IMR-90 (cell line): ENCODE measurements around the gene SPRR3. TPM values are rescaled to one million over a fixed set of nuclear protein-coding genes. Genes with fewer than 3 reads are reported as not detected.

Experiments
- ATAC-seq: fragments of 200-7000 bp; cut with Tn5 transposase; 2 replicates; pipeline ENCODE4 v1.9.1; 2020; ENCODE audit warnings: low read depth, mild to moderate bottlenecking, moderate library complexity
- BruUV-seq: library from RNA; stranded (reverse); fragments of 400-500 nt; replicated peaks from 2 replicates; lab custom pipeline; 2021; lab: Mats Ljungman, UMichigan
- CTCF ChIA-PET: fragments of 300-600 bp; formaldehyde crosslinking; extraction: SDS; loops from one replicate; lab custom pipeline; 2021; ENCODE audit warnings: antibody characterized with exemption; lab: Yijun Ruan, JAX
- POLR2A ChIA-PET: fragments of 300-600 bp; sonication (Branson Sonifier 250); formaldehyde crosslinking; loops from one replicate; lab custom pipeline; 2022; ENCODE audit warnings: antibody characterized with exemption; ENCODE audit not compliant: unreplicated experiment; lab: Charles Lee
- DNase-seq: peaks from one replicate; pipeline ENCODE4 v3.0.0; 2013
- H2AFZ ChIP-seq: replicated peaks from 2 replicates; pipeline ENCODE3; 2013; ENCODE audit warnings: low read length, mild to moderate bottlenecking; ENCODE audit not compliant: poor library complexity
- H2AK5ac ChIP-seq: 2 replicates; pipeline ENCODE4 v1.6.1; 2013; ENCODE audit warnings: low read depth, low read length, inconsistent platforms
- H2AK9ac ChIP-seq: replicated peaks from 2 replicates; pipeline ENCODE3; 2013; ENCODE audit warnings: mild to moderate bottlenecking, low read depth, low read length, moderate library complexity; ENCODE audit not compliant: poor library complexity
- H2BK120ac ChIP-seq: 2 replicates; pipeline ENCODE4 v1.6.1; 2013; ENCODE audit warnings: low read depth, low read length, inconsistent platforms
- H2BK15ac ChIP-seq: 3 replicates; pipeline ENCODE4 v1.6.1; 2013; ENCODE audit warnings: low read depth, low read length, inconsistent platforms
- H2BK20ac ChIP-seq: 2 replicates; pipeline ENCODE4 v1.6.1; 2013; ENCODE audit warnings: low read depth, mild to moderate bottlenecking, inconsistent platforms, low read length, moderate library complexity
- H2BK5ac ChIP-seq: 2 replicates; pipeline ENCODE4 v1.6.1; 2013; ENCODE audit warnings: mild to moderate bottlenecking, low read depth, low read length, inconsistent platforms; ENCODE audit not compliant: poor library complexity, severe bottlenecking
- H3K14ac ChIP-seq: replicated peaks from 2 replicates; pipeline ENCODE4 v1.6.1; 2013; ENCODE audit warnings: low read depth, low read length, inconsistent platforms
- H3K18ac ChIP-seq: 2 replicates; pipeline ENCODE4 v1.6.1; 2013; ENCODE audit warnings: low read depth, low read length, control low read depth
- H3K23ac ChIP-seq: 2 replicates; pipeline ENCODE4 v1.6.1; 2013; ENCODE audit warnings: low read depth, low read length, inconsistent platforms
- H3K27ac ChIP-seq: 2 replicates; pipeline ENCODE4 v1.5.1; 2013; ENCODE audit warnings: mild to moderate bottlenecking, control low read depth, low read length; ENCODE audit not compliant: insufficient read depth
- H3K27me3 ChIP-seq: 2 replicates; pipeline ENCODE4 v1.6.1; 2013; ENCODE audit warnings: low read length; ENCODE audit not compliant: control insufficient read depth, insufficient read depth
- H3K36me3 ChIP-seq: 2 replicates; pipeline ENCODE4 v1.6.1; 2013; ENCODE audit warnings: low read length, mixed read lengths; ENCODE audit not compliant: control insufficient read depth, insufficient read depth
- H3K4ac ChIP-seq: 2 replicates; pipeline ENCODE4 v1.6.1; 2013; ENCODE audit warnings: low read depth, low read length, inconsistent platforms
- H3K4me1 ChIP-seq: 2 replicates; pipeline ENCODE4 v1.6.1; 2013; ENCODE audit warnings: low read length, mixed read lengths; ENCODE audit not compliant: control insufficient read depth, insufficient read depth
- H3K4me2 ChIP-seq: 2 replicates; pipeline ENCODE4 v1.6.1; 2013; ENCODE audit warnings: low read depth, mild to moderate bottlenecking, control low read depth, low read length, moderate library complexity
- H3K4me3 ChIP-seq: 2 replicates; pipeline ENCODE4 v1.5.1; 2013; ENCODE audit warnings: low read depth, mild to moderate bottlenecking, control low read depth, low read length, moderate library complexity; ENCODE audit not compliant: insufficient read depth
- H3K56ac ChIP-seq: 2 replicates; pipeline ENCODE4 v1.6.1; 2013; ENCODE audit warnings: low read length, inconsistent platforms; ENCODE audit not compliant: insufficient read depth; ENCODE audit errors: extremely low read depth
- H3K79me1 ChIP-seq, 2 experiments: 2 replicates each; pipeline ENCODE4 v1.6.1; 2013; ENCODE audit warnings: low read length in 2 of 2, inconsistent platforms in 1 of 2, low read depth in 1 of 2
- H3K9ac ChIP-seq: 2 replicates; pipeline ENCODE4 v1.6.1; 2013; ENCODE audit warnings: low read depth, low read length, control low read depth
- H3K9me1 ChIP-seq: 2 replicates; pipeline ENCODE4 v1.6.1; 2013; ENCODE audit warnings: low read length, inconsistent platforms; ENCODE audit not compliant: insufficient read depth
- H3K9me3 ChIP-seq: 2 replicates; pipeline ENCODE4 v1.6.1; 2013; ENCODE audit warnings: low read length; ENCODE audit not compliant: control insufficient read depth, insufficient read depth
- H4K20me1 ChIP-seq: 2 replicates; pipeline ENCODE4 v1.6.1; 2013; ENCODE audit warnings: low read length, inconsistent platforms; ENCODE audit not compliant: insufficient read depth
- H4K5ac ChIP-seq: 2 replicates; pipeline ENCODE4 v1.6.1; 2013; ENCODE audit warnings: mild to moderate bottlenecking, low read depth, low read length, control low read depth
- H4K8ac ChIP-seq, 2 experiments: 2 replicates each; pipeline ENCODE4 v1.6.1; 2013; ENCODE audit warnings: low read depth in 2 of 2, low read length in 2 of 2, control low read depth in 1 of 2, inconsistent platforms in 1 of 2
- H4K91ac ChIP-seq: 2 replicates; pipeline ENCODE4 v1.6.1; 2013; ENCODE audit warnings: low read depth, low read length, inconsistent platforms; ENCODE audit not compliant: insufficient read depth
- BHLHE40 ChIP-seq: fragments of 150-350 bp; IDR thresholded peaks from 2 replicates; pipeline ENCODE4 v1.6.1; 2016; ENCODE audit warnings: mild to moderate bottlenecking, low read depth, low read length
- CEBPB ChIP-seq: IDR thresholded peaks from 2 replicates; pipeline ENCODE4 v1.6.1; 2012; ENCODE audit warnings: low read depth, low read length, improper control_type of control experiment
- CHD1 ChIP-seq: IDR thresholded peaks from 2 replicates; pipeline ENCODE4 v1.6.1; 2012; ENCODE audit warnings: low read depth, low read length, improper control_type of control experiment
- CTCF ChIP-seq: conservative IDR thresholded peaks from 2 replicates; pipeline ENCODE4 v1.5.1; 2012; ENCODE audit warnings: mild to moderate bottlenecking, low read depth, low read length, improper control_type of control experiment
- ELK1 ChIP-seq: fragments of 150-350 bp; IDR thresholded peaks from 2 replicates; pipeline ENCODE4 v1.6.1; 2016; ENCODE audit warnings: low read depth, mild to moderate bottlenecking, low read length, moderate library complexity, borderline replicate concordance
- FOS ChIP-seq: fragments of 150-350 bp; IDR thresholded peaks from 2 replicates; pipeline ENCODE4 v1.6.1; 2016; ENCODE audit warnings: low read depth, low read length
- MAFK ChIP-seq: IDR thresholded peaks from 2 replicates; pipeline ENCODE4 v1.6.1; 2012; ENCODE audit warnings: low read depth, low read length, improper control_type of control experiment
- MAZ ChIP-seq: IDR thresholded peaks from 2 replicates; pipeline ENCODE4 v1.6.1; 2012; ENCODE audit warnings: low read depth, mild to moderate bottlenecking, low read length, improper control_type of control experiment, moderate library complexity, borderline replicate concordance
- MXI1 ChIP-seq: IDR thresholded peaks from 2 replicates; pipeline ENCODE4 v1.6.1; 2012; ENCODE audit warnings: low read depth, mild to moderate bottlenecking, low read length, moderate library complexity, borderline replicate concordance
- NFE2L2 ChIP-seq: fragments of 150-350 bp; IDR thresholded peaks from 2 replicates; pipeline ENCODE4 v1.6.1; 2016; ENCODE audit warnings: low read depth, mild to moderate bottlenecking, low read length
- POLR2A ChIP-seq: IDR thresholded peaks from 2 replicates; pipeline ENCODE4 v1.6.1; 2012; ENCODE audit warnings: mild to moderate bottlenecking, low read depth, low read length
- RAD21 ChIP-seq: IDR thresholded peaks from 2 replicates; pipeline ENCODE4 v1.6.1; 2012; ENCODE audit warnings: low read length, improper control_type of control experiment
- RCOR1 ChIP-seq: IDR thresholded peaks from 2 replicates; pipeline ENCODE4 v1.6.1; 2012; ENCODE audit warnings: mild to moderate bottlenecking, low read length, improper control_type of control experiment; ENCODE audit not compliant: insufficient replicate concordance
- RFX5 ChIP-seq: IDR thresholded peaks from 2 replicates; pipeline ENCODE4 v1.8.0; 2012; ENCODE audit warnings: low read depth, mild to moderate bottlenecking, low read length, moderate library complexity
- SMC3 ChIP-seq: fragments of 150-350 bp; IDR thresholded peaks from 2 replicates; pipeline ENCODE4 v1.6.1; 2016; ENCODE audit warnings: low read depth, mild to moderate bottlenecking, antibody characterized with exemption, low read length, moderate library complexity
- USF2 ChIP-seq: fragments of 150-350 bp; IDR thresholded peaks from 2 replicates; pipeline ENCODE4 v1.6.1; 2017; ENCODE audit warnings: mild to moderate bottlenecking, antibody characterized with exemption, low read length, low read depth
- dilution Hi-C: fragments of 300-500 bp; cut with HindIII; formaldehyde crosslinking; loops from one replicate; pipeline ENCODE4 v1.14.3; 2018; ENCODE audit warnings: low sequenced_read_pairs; ENCODE audit not compliant: unreplicated experiment
- in situ Hi-C: fragments of 300-500 bp; cut with MboI; formaldehyde crosslinking; loops from 3 replicates; pipeline ENCODE4 v1.14.3; 2019; ENCODE audit warnings: low sequenced_read_pairs, inconsistent platforms, mixed read lengths
- intact Hi-C: fragments of 100-400 bp; cut with micrococcal nuclease; formaldehyde crosslinking; loops from 2 replicates; pipeline ENCODE4 v1.10.0; 2022
- polyA plus RNA-seq, 3 experiments: library from polyadenylated mRNA; depleted of rRNA; stranded (reverse); fragments of >200 nt; gene quantifications; 2 replicates each; pipeline ENCODE4 v1.2.3, GENCODE V29; 2012; ENCODE audit warnings: low replicate concordance in 1 of 3
- total RNA-seq: library from RNA; depleted of rRNA; stranded (reverse); fragments of >200 nt; gene quantifications from 2 replicates; pipeline ENCODE4 v1.2.3, GENCODE V29; 2012

Gene SPRR3
- total and polyA plus RNA-seq, 2 of the 4 experiments (the other 2 are of a cell fraction) = not detected

- H2BK15ac ChIP-seq = no peak within 1 kb of the TSS
- H3K4me2 ChIP-seq = no peak within 1 kb of the TSS
- H4K91ac ChIP-seq = no peak within 1 kb of the TSS
- H2AK9ac ChIP-seq = no peak within 1 kb of the TSS
- no peak within 1 kb of the TSS for H3K4me3 ChIP-seq
- H3K18ac ChIP-seq = no peak within 1 kb of the TSS
- no peak within 1 kb of the TSS for H2BK20ac ChIP-seq
- H2AK5ac ChIP-seq = no peak within 1 kb of the TSS
- no peaks in the 10 kb centered on the region for H4K20me1 ChIP-seq
- no peaks in the 10 kb centered on the region for H3K4me1 ChIP-seq
- no peaks in the 10 kb centered on the region for H3K36me3 ChIP-seq
- no peaks in the 10 kb centered on the region for H3K27me3 ChIP-seq
- no peak for ATAC-seq
- no peak within 1 kb of the TSS for H4K8ac ChIP-seq
- H3K9me3 ChIP-seq = no peaks in the 10 kb centered on the region
- in situ Hi-C loops = no loop called here
- ChIA-PET CTCF (no interaction called here), POLR2A (no interaction called here)
- no peaks in the 10 kb centered on the region for H3K79me1 ChIP-seq
- H3K14ac ChIP-seq = no peak within 1 kb of the TSS
- no peak within 1 kb of the TSS for H3K56ac ChIP-seq
- no peak within 1 kb of the TSS for H2AFZ ChIP-seq
- H3K9ac ChIP-seq = no peak within 1 kb of the TSS
- no peak for DNase-seq
- no peaks in the 10 kb centered on the region for H3K9me1 ChIP-seq
- no peak within 1 kb of the TSS for H2BK5ac ChIP-seq
- intact Hi-C loops = no loop called here
- H2BK120ac ChIP-seq = no peak within 1 kb of the TSS
- no TSS peak for BruUV-seq
- no peak within 1 kb of the TSS for H3K4ac ChIP-seq
- no peak within 1 kb of the TSS for H4K5ac ChIP-seq
- dilution Hi-C loops = no loop called here
- no peak within 1 kb of the TSS for H3K27ac ChIP-seq
- TF ChIP-seq NFE2L2 (no peak), MXI1 (no peak), CTCF (no peak), MAZ (no peak), RCOR1 (no peak), RFX5 (no peak), CEBPB (no peak), CHD1 (no peak), RAD21 (no peak), MAFK (no peak), ELK1 (no peak), USF2 (no peak), SMC3 (no peak), POLR2A (no peak), FOS (no peak), BHLHE40 (no peak)
- H3K23ac ChIP-seq = no peak within 1 kb of the TSS
Observed at GRCh38 chr1:153030895-153031294, 29.3 kb downstream of the SPRR3 start, which contains the start of gene SPRR1B. SPRR1B (plus strand) TSS chr1:153031203; CDS start chr1:153032346, 1,143 bp downstream.
